SK-MEL-5 (cell line): ENCODE data around the gene GSC2. TPM values are rescaled to one million over a fixed set of nuclear protein-coding genes. Genes with fewer than 3 reads are reported as not detected.
A peak's percentile ranks its signal among the peaks of the same experiment; 100 is the strongest.

Experiments
- DNase-seq: peaks from one replicate; pipeline ENCODE4 v3.0.0-alpha.2; 2016; ENCODE audit warnings: low read depth, low spot score
- in situ Hi-C: cut with HindIII; loops from 2 replicates; pipeline ENCODE4 v1.10.0; 2016; ENCODE audit warnings: low sequenced_read_pairs, high pct_unique_total_duplicates, low pct_unique_long_range_greater_than_20kb
- total RNA-seq: library from RNA; depleted of rRNA; stranded (reverse); fragments of >200 nt; shearing (Covaris generic); gene quantifications from 2 replicates; pipeline ENCODE4 v1.2.3, GENCODE V29; 2014

The GSC2 gene
- total RNA-seq, 1 experiment from 2014 or later, result not detected

- peak; percentile 89 for DNase-seq
- in situ Hi-C loops, result no loop called here
Measured at GRCh38 chr22:19179497-19180048, 29.5 kb upstream of the GSC2 start.

GRCh38 chr22:19178657-19179496, 28.8 kb upstream of the GSC2 start, which contains the start of gene SLC25A1:
SLC25A1 (minus strand) TSS chr22:19178736; CDS start chr22:19178673, 63 bp downstream.
- in situ Hi-C loops, result no loop called here
- DNase-seq, result peak; percentile 92

DNA sequence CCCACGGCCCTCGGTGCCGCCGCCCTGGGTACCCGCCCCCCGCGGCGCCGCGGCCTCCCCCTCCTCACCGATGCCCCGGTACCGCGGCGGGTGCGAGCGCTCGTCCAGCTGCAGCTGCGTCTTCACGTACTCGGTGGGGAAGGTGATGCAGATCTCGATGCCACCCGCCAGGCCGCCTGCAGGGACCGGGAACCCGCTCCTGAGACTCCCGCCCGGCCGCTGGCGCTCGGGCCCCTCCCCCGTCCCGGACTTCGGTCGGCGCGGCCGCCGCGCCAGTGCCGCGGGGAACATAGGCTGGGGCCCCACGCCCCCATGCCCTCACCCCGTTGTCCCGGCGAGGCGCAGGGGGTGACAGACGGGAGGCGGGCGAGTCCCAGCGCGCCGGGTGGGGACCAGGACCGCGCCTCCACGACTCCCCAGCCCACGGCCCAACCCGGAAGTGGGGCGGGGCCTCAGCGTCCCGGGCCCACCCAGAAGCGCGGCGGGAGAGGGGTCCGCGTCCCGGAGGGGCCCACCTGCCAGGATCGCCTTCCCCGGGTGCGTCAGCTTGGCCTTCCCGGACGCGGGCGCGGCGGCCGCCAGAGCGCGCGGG, 28.1 kb upstream of the GSC2 start:
- peak; percentile 34 for DNase-seq
- in situ Hi-C loops, result no loop called here

- in situ Hi-C loops, result no loop called here
- no peak for DNase-seq
Measured at GRCh38 chr22:19177164-19178064, 27.3 kb upstream of the GSC2 start.

DNA sequence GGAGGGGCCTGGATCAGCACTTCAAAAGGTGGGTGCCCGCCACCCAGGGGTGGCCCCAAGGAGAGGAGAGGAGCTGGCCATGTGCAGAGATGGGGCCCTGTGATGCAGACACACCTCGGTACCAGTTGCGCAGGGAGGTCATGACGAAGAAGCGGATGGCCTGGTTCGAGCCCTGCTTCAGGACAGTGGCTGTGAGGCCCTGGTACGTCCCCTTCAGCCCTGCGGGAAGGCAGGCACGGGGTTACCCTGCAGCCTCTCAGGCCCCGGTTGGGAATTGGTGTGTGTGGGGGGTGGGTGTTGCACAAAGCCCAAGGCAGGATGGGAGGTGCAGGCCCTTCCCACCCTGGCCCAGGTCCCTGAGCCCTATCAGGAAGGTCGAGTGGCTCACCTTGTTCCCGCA, 26.6 kb upstream of the GSC2 start:
- in situ Hi-C loops, result no loop called here
- DNase-seq, result no peak

DNA sequence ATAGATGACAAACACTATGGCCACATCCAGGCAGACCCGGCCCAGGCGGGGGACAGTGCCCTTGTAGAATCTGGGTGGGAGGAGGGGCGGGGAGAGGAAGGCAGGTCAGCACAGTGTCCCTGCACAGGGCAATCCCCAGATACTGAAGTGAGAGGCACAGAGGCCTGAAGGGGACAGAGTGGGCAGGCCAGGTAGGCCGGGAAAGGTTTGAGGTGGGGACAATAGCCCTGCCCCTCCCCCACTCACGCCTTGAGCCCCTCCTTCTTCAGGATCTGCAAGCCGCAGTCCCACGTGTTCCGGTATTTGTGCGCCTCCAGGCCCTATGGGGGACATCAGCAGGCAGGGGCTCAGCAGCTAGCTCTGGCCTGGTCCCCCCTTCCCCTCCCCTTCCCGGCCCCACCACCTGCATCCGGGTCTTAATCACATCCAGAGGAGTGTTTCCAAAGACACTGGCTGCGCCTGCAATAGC, 26.1 kb upstream of the GSC2 start:
- in situ Hi-C loops, result no loop called here

GRCh38 chr22:19175602-19176174, 25.6 kb upstream of the GSC2 start:
- no peak for DNase-seq
- in situ Hi-C loops, result no loop called here

More for the DNA sequence above, 26.1 kb upstream of the GSC2 start:
- DNase-seq, result no peak

DNA sequence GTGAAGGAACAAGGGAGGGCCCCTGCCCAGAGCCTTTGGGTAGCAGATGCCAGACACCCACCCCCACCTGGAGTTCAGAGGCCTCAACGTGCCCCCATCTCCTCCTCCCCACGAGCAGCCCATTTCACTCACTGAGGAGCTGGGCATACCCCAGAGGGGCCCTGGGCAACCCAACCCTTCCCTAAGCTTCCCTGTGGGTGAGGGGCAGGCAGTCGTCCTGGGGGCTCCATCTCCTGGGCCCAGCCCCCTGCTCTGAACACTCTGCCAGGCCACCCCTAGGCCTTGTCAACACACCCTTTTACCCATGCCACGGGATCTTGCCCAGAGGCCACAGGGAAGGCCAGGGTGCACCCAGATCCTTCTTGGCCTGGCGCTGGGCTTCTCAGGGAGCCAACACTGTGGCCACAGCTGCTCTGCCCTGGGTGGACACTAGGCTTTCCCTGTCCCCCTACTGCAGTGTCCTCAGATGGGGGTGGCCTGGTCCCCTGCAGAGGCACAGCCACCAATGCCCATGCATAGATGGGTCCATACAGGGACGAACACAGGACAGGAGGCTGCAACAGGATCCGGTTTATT, 25.0 kb upstream of the GSC2 start:
- in situ Hi-C loops, result no loop called here
- DNase-seq, result no peak

GRCh38 chr22:19174106-19175025, 24.3 kb upstream of the GSC2 start:
- DNase-seq, result no peak

DNA sequence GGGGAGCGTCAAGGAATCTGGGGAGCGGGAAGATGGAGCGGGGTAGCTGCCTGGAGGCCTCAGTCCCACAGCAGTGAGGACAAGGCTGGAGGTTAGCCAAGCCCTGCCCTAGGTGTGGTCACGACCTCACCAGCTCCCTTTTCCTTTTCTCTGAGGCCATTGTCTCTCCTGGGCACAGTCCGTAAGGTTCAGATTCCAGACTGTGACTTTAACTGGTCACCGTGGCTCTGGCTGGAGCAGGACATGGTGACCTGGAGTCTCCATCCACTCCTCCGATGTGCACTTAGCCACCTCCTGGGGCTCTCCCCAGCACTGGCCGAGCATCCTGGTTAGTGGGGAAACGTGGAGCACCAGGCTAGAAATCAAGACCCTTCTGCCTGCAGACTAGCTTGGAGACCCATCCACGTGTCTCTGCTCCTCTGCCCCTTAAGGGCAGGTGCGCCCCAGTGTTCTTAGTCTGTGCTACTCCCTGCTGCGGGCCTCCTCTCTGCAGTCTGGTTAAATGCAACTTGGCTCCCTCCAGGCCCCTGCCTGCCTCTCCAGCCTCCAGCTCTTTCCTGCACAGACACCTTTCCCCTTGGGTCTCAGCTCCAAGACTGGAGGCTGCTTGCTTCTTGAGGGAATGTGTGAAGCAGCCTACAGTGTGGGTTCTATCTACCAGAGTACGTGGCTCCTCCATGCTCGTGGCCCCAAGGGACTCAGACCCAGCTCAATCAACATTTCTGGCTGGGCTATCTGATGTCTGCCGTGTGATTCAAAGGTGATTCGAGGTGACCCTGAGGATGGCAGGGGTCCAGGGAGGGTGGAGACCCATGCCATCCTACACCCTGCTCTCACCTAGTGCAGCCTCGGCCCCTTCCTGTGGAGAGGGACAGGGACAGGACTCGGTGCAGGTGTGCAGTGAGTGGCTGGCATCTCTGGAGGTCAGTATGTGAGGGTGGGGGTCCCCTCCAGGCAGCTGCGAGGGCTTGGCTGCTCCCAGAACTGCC, 23.2 kb upstream of the GSC2 start:
- in situ Hi-C loops, result no loop called here
- no peak for DNase-seq

More at GRCh38 chr22:19174106-19175025, 24.3 kb upstream of the GSC2 start:
- in situ Hi-C loops, result no loop called here

- no peak for DNase-seq
- in situ Hi-C loops, result no loop called here
Measured at GRCh38 chr22:19172213-19173046, 22.3 kb upstream of the GSC2 start.

DNA sequence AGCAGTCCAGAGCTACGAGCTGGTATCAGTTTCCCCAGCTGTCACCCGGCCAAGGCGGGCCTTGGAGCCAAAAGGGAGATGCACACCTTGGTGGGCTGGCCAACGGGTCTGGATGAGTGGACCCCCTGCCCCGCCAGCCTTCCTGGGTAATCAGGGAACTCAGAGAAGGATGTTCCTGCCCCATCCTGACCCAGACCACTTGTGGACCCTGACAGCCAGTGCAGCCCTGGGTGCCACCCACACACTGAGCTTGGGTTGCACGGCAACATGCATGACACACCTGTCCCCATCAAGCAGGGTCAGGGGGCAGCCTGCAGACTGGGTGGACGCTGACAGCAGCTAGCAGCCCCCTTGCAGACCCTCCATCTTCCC, 19.8 kb upstream of the GSC2 start:
- in situ Hi-C loops, result no loop called here
- DNase-seq, result no peak

DNA sequence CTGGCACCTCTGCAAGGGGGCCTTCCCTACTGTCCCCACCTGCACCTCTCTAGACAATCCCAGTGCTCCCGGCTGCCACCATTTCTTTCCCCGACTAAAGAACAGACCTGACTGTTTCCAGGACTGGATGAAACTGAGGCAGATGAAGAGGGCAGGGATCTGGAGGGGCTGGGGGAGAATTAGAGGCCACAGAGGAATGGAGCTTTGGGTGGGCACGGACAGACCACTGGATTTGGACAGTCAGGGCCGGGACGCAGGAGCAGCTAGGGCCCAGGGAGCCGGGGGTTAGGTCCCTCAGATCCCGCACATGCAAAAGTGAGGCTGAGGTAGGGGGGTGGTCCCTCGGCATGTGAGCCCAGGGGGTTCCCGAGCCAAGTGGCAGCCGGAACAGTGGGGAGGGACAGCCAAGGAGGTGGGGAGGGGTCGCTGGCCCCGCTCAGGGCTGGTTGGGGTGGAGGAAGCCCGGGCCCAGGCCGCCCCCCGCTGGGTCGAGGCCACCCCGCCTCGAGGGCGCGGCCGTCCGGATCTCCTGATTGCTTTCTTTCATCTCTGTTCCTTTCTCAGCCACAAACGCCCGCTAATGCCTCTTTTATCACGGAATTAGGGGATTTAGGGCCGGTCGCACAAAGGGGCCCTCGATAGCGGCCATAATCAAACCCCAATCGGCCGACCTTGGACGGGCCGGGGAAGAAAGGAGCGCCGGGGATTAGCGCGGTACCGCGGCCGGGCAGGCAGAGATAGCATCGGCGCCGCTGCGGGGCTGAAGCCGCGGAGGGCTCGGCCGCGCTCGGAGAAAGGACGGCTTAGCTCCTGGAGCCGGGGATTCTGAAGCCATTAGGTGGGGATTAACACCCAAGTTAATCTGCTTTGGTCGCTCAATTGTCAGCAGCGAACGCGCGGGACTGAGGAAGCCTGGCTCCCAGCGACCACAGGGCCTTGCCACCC, 19.2 kb upstream of the GSC2 start:
- DNase-seq, result no peak
- in situ Hi-C loops, result no loop called here
